ENCODE data around the gene ENOX1.
"Not testable (repeated sequence)": the region's sequence is repeated elsewhere in the genome, so short reads cannot be mapped to it uniquely, and the experiment has no call there.

ENOX1 gene

DNA sequence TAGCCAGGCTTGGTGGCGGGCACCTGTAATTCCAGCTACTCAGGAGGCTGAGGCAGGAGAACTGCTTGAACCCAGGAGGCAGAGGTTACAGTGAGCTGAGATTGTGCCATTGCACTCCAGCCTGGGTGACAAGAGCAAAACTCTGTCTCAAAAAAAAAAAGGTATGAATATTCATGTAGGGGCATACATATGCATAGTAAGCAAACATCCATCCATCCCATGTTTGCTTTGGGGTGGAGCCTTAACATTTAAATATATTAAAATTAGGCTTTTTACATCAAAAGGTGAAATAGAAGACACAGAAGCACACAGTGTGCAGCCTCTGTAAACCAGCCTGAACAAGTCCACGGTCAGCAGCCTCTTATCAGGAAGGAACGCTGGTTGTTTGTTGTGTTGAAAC is 618.3 kb downstream of the ENOX1 start:
- DNase-seq, result not testable (repeated sequence)

DNA sequence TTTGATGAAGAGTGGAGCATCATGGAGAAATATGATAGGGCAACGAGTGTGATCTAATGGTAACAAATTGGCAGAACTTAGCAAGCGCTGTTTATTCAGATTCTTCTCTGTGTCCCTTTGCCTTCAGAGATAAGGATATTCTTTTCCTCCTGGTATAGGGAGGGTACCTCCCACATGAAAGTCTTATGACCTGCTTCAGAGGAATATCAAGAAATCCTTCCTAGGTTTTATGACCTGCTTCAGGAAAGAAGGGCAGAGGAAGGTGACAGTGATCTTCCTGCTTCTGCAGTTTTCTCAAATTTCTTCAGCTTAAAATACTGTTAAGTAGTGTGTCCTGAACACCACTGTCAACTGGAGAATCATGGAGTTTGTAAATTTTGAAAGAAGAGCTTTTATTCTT is 619.0 kb downstream of the ENOX1 start:
- no peak for DNase-seq

DNA sequence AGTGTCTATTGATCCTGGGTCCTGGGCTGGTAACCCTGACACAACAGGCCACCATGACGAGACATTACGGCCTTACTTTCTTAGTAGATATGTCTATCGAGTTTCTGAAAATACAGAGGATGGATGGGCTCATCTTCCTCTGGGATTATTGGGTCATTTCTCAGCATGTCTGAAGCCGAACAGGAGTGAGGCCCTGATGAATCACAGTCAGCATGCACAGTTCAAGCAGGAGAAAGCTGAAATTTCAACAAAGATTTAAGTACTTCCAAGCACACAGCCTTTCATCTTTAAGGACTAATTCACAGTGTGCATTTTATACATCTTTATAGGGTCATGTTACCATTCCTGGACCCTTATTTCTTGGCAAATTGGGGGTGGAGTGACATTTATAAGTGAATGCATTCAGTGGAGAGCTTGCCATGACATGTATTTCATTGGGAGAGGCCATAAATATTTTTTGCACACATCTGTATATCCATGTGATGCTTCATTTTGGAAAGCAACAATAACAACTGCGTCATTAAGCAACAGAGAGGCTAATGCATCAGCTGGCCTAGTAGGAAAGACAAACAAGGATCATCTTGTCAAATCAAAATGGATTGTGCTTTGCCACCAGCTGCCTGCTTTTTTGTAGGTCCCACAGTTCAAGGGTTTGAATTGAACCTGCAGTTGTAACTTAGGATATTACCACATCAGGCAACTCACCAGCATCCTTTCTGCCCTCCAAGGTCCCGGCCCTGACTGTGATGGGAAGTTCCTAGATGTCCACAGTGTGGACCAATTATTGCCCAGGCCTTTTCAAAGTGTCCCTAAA is 619.9 kb downstream of the ENOX1 start:
- no peak for DNase-seq

Data from CD4-positive, alpha-beta T cell treated with Interleukin-12 subunit alpha and Interleukin-12 subunit beta, for 1 hour (primary cell).